K562 (cell line): ENCODE data around the gene IFT81. TPM values are rescaled to one million over a fixed set of nuclear protein-coding genes. Genes with fewer than 3 reads are reported as not detected.

Experiments used
- ATAC-seq: fragments of 200-7000 bp; cut with Tn5 transposase; 3 replicates; pipeline ENCODE4 v1.9.1; 2020; ENCODE audit warnings: moderate library complexity
- BruUV-seq: library from RNA; stranded (reverse); fragments of 400-500 nt; replicated peaks from 2 replicates; lab custom pipeline; 2021; lab: Mats Ljungman, UMichigan
- CTCF ChIA-PET: fragments of 300-600 bp; formaldehyde crosslinking; extraction: SDS; loops from one replicate; lab custom pipeline; 2021; ENCODE audit warnings: low intra/inter-chr PET ratio; lab: Yijun Ruan, JAX
- POLR2A ChIA-PET: fragments of 300-600, 350-650 bp; sonication (Branson Sonifier 250); formaldehyde crosslinking; extraction: SDS; loops from one replicate; lab custom pipeline; 2021; ENCODE audit warnings: antibody characterized with exemption, inconsistent platforms; lab: Yijun Ruan, JAX
- DNase-seq, 4 experiments: peaks; one replicate each; pipeline versions ENCODE4 v3.0.0 to v3.0.0-alpha.2; 2011 to 2018; ENCODE audit warnings: low spot score in 3 of 4, mixed read lengths in 3 of 4; ENCODE audit errors: extremely low read depth in 1 of 4
- FAIRE-seq: peaks from 2 replicates; lab custom pipeline; 2011; peaks lifted over from hg19 to GRCh38; lab: Jason Lieb, UNC
- H2AFZ ChIP-seq: 2 replicates; pipeline ENCODE4 v1.6.0; 2011; ENCODE audit warnings: low read depth, low read length, control low read depth, inconsistent platforms
- H3K27ac ChIP-seq: fragments of 200-600 bp; 3 replicates; pipeline ENCODE4 v1.8.0; 2011; ENCODE audit warnings: low read depth, mild to moderate bottlenecking, control low read depth, inconsistent platforms, low read length, moderate library complexity, mixed read lengths; ENCODE audit errors: extremely low read depth
- H3K27me3 ChIP-seq, 2 experiments: fragments of 300-600 bp in 1 of 2; 2 replicates in 1 of 2; 3 replicates in 1 of 2; pipeline versions ENCODE4 v1.6.0 to v1.8.0; 2011; ENCODE audit warnings: inconsistent platforms in 2 of 2, low read length in 2 of 2, mild to moderate bottlenecking in 1 of 2, mixed read lengths in 1 of 2, moderate library complexity in 1 of 2; ENCODE audit not compliant: control insufficient read depth in 2 of 2, insufficient read depth in 2 of 2
- H3K36me3 ChIP-seq: fragments of 300-600 bp; 3 replicates; pipeline ENCODE4 v1.8.0; 2011; ENCODE audit warnings: mild to moderate bottlenecking, low read length, inconsistent platforms; ENCODE audit not compliant: control insufficient read depth, insufficient read depth
- H3K4me1 ChIP-seq, 2 experiments: fragments of 200-600 bp in 1 of 2; replicated peaks in 1 of 2; 2 replicates in 1 of 2; 3 replicates in 1 of 2; pipeline versions ENCODE4 v1.5.1 to v1.8.0; 2011; ENCODE audit warnings: inconsistent platforms in 2 of 2, low read length in 2 of 2, mild to moderate bottlenecking in 1 of 2, mixed read lengths in 1 of 2, moderate library complexity in 1 of 2; ENCODE audit not compliant: control insufficient read depth in 2 of 2, insufficient read depth in 2 of 2
- H3K4me2 ChIP-seq: 2 replicates; pipeline ENCODE4 v1.6.1; 2011; ENCODE audit warnings: low read length, control low read depth, inconsistent platforms, mixed read lengths; ENCODE audit not compliant: insufficient read depth
- H3K4me3 ChIP-seq: fragments of 200-600 bp; sonication (generic), shearing (Covaris generic); 2 replicates; pipeline ENCODE4 v1.5.1; 2016; ENCODE audit warnings: control low read depth, inconsistent platforms
- H3K79me2 ChIP-seq: fragments of 200-600 bp; 3 replicates; pipeline ENCODE4 v1.8.0; 2011; ENCODE audit warnings: low read length, inconsistent platforms; ENCODE audit not compliant: control insufficient read depth, insufficient read depth
- H3K9ac ChIP-seq, 2 experiments: 2 replicates each; pipeline versions ENCODE4 v1.6.0 to v1.6.1; 2011; ENCODE audit warnings: low read depth in 2 of 2, low read length in 2 of 2, control low read depth in 1 of 2, inconsistent platforms in 1 of 2, mild to moderate bottlenecking in 1 of 2, mixed read lengths in 1 of 2; ENCODE audit not compliant: insufficient read depth in 1 of 2
- H3K9me1 ChIP-seq: one replicate; pipeline ENCODE4 v1.6.0; 2011; ENCODE audit warnings: inconsistent platforms, mild to moderate bottlenecking, low read length, moderate library complexity; ENCODE audit not compliant: control insufficient read depth, insufficient read depth
- H3K9me3 ChIP-seq: replicated peaks from 2 replicates; pipeline ENCODE4 v1.5.1; 2011; ENCODE audit warnings: low read depth, low read length, inconsistent platforms; ENCODE audit not compliant: control insufficient read depth, insufficient read depth
- H4K20me1 ChIP-seq: replicated peaks from 2 replicates; pipeline ENCODE4 v1.6.1; 2011; ENCODE audit warnings: low read length, inconsistent platforms, mixed read lengths; ENCODE audit not compliant: control insufficient read depth, insufficient read depth
- ESRRB ChIP-seq: fragments of 250-450 bp; sonication (Bioruptor Pico); IDR thresholded peaks from 2 replicates; pipeline ENCODE4 v1.5.0; 2020; ENCODE audit warnings: mild to moderate bottlenecking, moderate library complexity, borderline replicate concordance
- L3MBTL2 ChIP-seq: fragments of 450-650 bp; IDR thresholded peaks from 2 replicates; pipeline ENCODE4 v1.6.1; 2016; ENCODE audit warnings: mild to moderate bottlenecking, moderate library complexity
- MNT ChIP-seq, 2 experiments: fragments of 450-650 bp; conservative IDR thresholded peaks; 2 replicates each; pipeline ENCODE4 v1.6.1; 2017; ENCODE audit warnings: mild to moderate bottlenecking in 2 of 2, moderate library complexity in 2 of 2
- NCOR1 ChIP-seq: fragments of 450-650 bp; IDR thresholded peaks from 2 replicates; pipeline ENCODE4 v1.6.1; 2016; ENCODE audit warnings: mild to moderate bottlenecking, moderate library complexity
- NFIX ChIP-seq: fragments of 250-450 bp; sonication (Bioruptor Pico); IDR thresholded peaks from 2 replicates; pipeline ENCODE4 v1.4.0; 2020; ENCODE audit warnings: low read depth, mild to moderate bottlenecking, moderate library complexity
- SMAD1 ChIP-seq: fragments of 150-350 bp; IDR thresholded peaks from 2 replicates; pipeline ENCODE4 v1.6.1; 2014; ENCODE audit warnings: low read length, low read depth; ENCODE audit not compliant: partially characterized antibody
- SMARCB1 ChIP-seq: IDR thresholded peaks from 2 replicates; pipeline ENCODE4 v1.6.1; 2011; ENCODE audit warnings: improper control_type of control experiment, low read depth; ENCODE audit not compliant: insufficient read length
- ZNF639 ChIP-seq, 2 experiments: fragments of 200-800 bp in 1 of 2; sonication (Bioruptor generic) in 1 of 2; sonication (generic) in 1 of 2; formaldehyde crosslinking in 1 of 2; IDR thresholded peaks in 1 of 2; conservative IDR thresholded peaks in 1 of 2; 2 replicates each; pipeline versions ENCODE4 v1.5.0 to v1.6.1; 2016 to 2020; ENCODE audit warnings: missing compliant biosample characterization in 1 of 2, missing genetic modification characterization in 1 of 2, missing genetic modification reagents in 1 of 2
- ZNF644 ChIP-seq: fragments of 200-800 bp; sonication (Bioruptor generic); IDR thresholded peaks from 2 replicates; pipeline ENCODE4 v1.6.1; 2016; ENCODE audit warnings: low read depth, missing genetic modification characterization, missing compliant biosample characterization
- WGBS: fragments of 100-300 bp; shearing (Covaris generic); methylation state at CpG from one replicate; pipeline ENCODE4 v1.1.6; 2016; ENCODE audit warnings: low coverage, mixed read lengths; ENCODE audit not compliant: insufficient coverage; ENCODE audit errors: missing lambda C conversion rate; 5-methylcytosine and 5-hydroxymethylcytosine counted together
- in situ Hi-C: fragments of 300-500 bp; cut with MboI; formaldehyde crosslinking; loops from 4 replicates; pipeline ENCODE4 v1.15.0; 2018; ENCODE audit warnings: inconsistent platforms, mixed read lengths
- intact Hi-C: fragments of 100-400 bp; cut with micrococcal nuclease; formaldehyde crosslinking; loops from 2 replicates; pipeline ENCODE4 v1.14.2; 2022
- polyA plus RNA-seq, 8 experiments: library from polyadenylated mRNA; depleted of rRNA in 4 of 8; stranded (reverse) in 5 of 8; unstranded in 3 of 8; fragments of >200 nt; fragmentation: Nextera tagmentation in 2 of 8; fragmentation: Illumina TruSeq in 1 of 8; extraction: Ambion mirVana in 2 of 8; extraction: Trizol in 1 of 8; gene quantifications; 2 replicates each; pipeline versions ENCODE4 v1.2.1 to v1.2.3, GENCODE V29; 2011 to 2014; ENCODE audit warnings: inconsistent platforms in 1 of 8, missing spikeins in 1 of 8
- total RNA-seq, 7 experiments: library from RNA; depleted of rRNA in 6 of 7; stranded (reverse); fragments of >200 nt in 6 of 7; fragmentation: Illumina TruSeq in 2 of 7; extraction: Trizol in 2 of 7; gene quantifications; 2 replicates each; pipeline versions ENCODE4 v1.2.1 to v1.2.3, GENCODE V29; 2011 to 2021; ENCODE audit warnings: low replicate concordance in 1 of 7

Gene IFT81
- total and polyA plus RNA-seq, 9 of the 15 experiments (the other 6 are each of a cell fraction or from before 2014, with no cell fraction given) = 2.8 to 11.9 (median 7.9) TPM

DNA sequence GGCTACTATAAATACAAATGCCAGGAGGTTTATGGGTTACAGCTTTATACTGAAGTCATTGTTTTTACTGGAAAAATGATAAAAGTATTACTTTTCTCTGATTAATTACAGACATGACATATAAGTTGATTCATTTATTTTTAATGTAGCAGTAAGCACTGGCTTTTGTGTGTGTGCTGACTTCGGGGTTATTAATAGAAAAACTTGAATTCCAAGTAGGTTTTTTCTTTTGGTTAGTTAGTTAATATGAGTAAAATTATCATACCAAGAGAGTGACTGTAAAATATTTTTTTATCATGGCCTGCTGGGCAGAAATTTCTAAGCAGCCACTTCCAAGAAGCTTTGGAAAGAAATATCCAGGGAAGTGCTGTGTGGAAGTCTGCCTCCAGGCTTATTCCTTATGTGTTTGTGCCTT, 56.4 kb downstream of the IFT81 start:
- peaks cover 2% of the 10 kb centered on the region; the same call in 1 of the 2 replicates for H3K9me3 ChIP-seq
- ATAC-seq = no peak
- H3K79me2 ChIP-seq = no peaks in the 10 kb centered on the region
- no peak overlapping the region for H3K9ac ChIP-seq
- no peaks in the 10 kb centered on the region for H3K27me3 ChIP-seq
- intact Hi-C loops (no loop called here), in situ Hi-C loops (no loop called here)
- no peaks in the 10 kb centered on the region for H4K20me1 ChIP-seq
- BruUV-seq = no TSS peak
- POLR2A ChIA-PET = no interaction called here
- DNase-seq = no peak
- FAIRE-seq = no peak
- no peaks in the 10 kb centered on the region for H3K4me1 ChIP-seq
- CTCF ChIA-PET = no interaction called here
- no peak overlapping the region for H3K4me3 ChIP-seq
- no peaks in the 10 kb centered on the region for H3K9me1 ChIP-seq
- no peak overlapping the region for H3K27ac ChIP-seq
- H3K36me3 ChIP-seq = no peaks in the 10 kb centered on the region
- TF ChIP-seq ESRRB (CRISPR knock-in tag) = no peak
- no peak for TF ChIP-seq L3MBTL2
- no peak for TF ChIP-seq NCOR1
- no peak for TF ChIP-seq MNT (conservative IDR thresholded peaks at IDR 0.05)
- TF ChIP-seq NFIX (CRISPR knock-in tag) = no peak
- no peak for TF ChIP-seq ZNF639 (CRISPR knock-in tag; conservative IDR thresholded peaks at IDR 0.05 in 1 of 2, IDR thresholded peaks at IDR 0.05 in 1 of 2)
- TF ChIP-seq SMARCB1 = no peak
- TF ChIP-seq ZNF644 (tag) = no peak
- TF ChIP-seq SMAD1 = no peak
- no peak overlapping the region for H2AFZ ChIP-seq
- 40% methylated on average over 1 of the region's 1 CpG for WGBS
- no peak overlapping the region for H3K4me2 ChIP-seq
